Upper lobe of right lung (tissue), 1 donor: ENCODE results near the gene DIS3L2. TPM values are rescaled to one million over a fixed set of nuclear protein-coding genes. Genes with fewer than 3 reads are reported as not detected.
A peak's percentile ranks its signal among the peaks of the same experiment; 100 is the strongest.
"Not testable (repeated sequence)": the region's sequence is repeated elsewhere in the genome, so short reads cannot be mapped to it uniquely, and the experiment has no call there.

Source experiments
- ATAC-seq: fragments of 200-7000 bp; cut with Tn5 transposase; one replicate; pipeline ENCODE4 v1.9.1; 2020; ENCODE audit warnings: mild to moderate bottlenecking, moderate library complexity
- DNase-seq: peaks from one replicate; pipeline ENCODE4 v3.0.0-alpha.2; 2020
- H3K27ac ChIP-seq: fragments of 200-600 bp; one replicate; pipeline ENCODE4 v1.8.0; 2022
- H3K27me3 ChIP-seq: fragments of 200-600 bp; one replicate; pipeline ENCODE4 v1.8.0; 2022; ENCODE audit warnings: mild to moderate bottlenecking
- H3K36me3 ChIP-seq: fragments of 200-600 bp; one replicate; pipeline ENCODE4 v1.8.0; 2022
- H3K4me1 ChIP-seq: fragments of 200-600 bp; one replicate; pipeline ENCODE4 v1.8.0; 2022
- H3K4me3 ChIP-seq: fragments of 200-600 bp; one replicate; pipeline ENCODE4 v1.8.0; 2022; ENCODE audit warnings: mild to moderate bottlenecking
- H3K9me3 ChIP-seq: fragments of 200-600 bp; one replicate; pipeline ENCODE4 v1.8.0; 2022
- intact Hi-C: fragments of 100-400 bp; cut with DNase I; formaldehyde crosslinking; loops from one replicate; pipeline ENCODE4 v1.11.0; 2022
- total RNA-seq: library from RNA; stranded (reverse); fragmentation: NEBNext Ultra II Directional; extraction: Animal tissue kit (Norgen Biotek cat#: 25700); gene quantifications from one replicate; pipeline ENCODE4 v1.2.1, GENCODE V29; 2021
- TF ChIP-seq, protein P1 (sequence below): fragments of 200-600 bp; IDR thresholded peaks from one replicate; pipeline ENCODE4 v1.8.0; 2022; ENCODE audit warnings: antibody characterized with exemption
- donor health status: DM: no; HTN: yes; CAD: no; lungs with severe emphysema.

DIS3L2 gene
- total RNA-seq, 1 donor from 2014 or later = 35.8 TPM

GRCh38 chr2:232327105-232328031 lies 365.9 kb downstream of the DIS3L2 start:
- peak; percentile 82 for ATAC-seq

GRCh38 chr2:232328032-232328422 lies 366.5 kb downstream of the DIS3L2 start:
- DNase-seq = no peak
- no peak for ATAC-seq
- Histone ChIP-seq H3K9me3 (no peaks in the 10 kb centered on the region), H3K36me3 (no peaks in the 10 kb centered on the region), H3K27me3 (no peaks in the 10 kb centered on the region), H3K4me3 (no peak overlapping the region), H3K4me1 (no peaks in the 10 kb centered on the region), H3K27ac (no peak overlapping the region)
- TF ChIP-seq, protein P1, sequence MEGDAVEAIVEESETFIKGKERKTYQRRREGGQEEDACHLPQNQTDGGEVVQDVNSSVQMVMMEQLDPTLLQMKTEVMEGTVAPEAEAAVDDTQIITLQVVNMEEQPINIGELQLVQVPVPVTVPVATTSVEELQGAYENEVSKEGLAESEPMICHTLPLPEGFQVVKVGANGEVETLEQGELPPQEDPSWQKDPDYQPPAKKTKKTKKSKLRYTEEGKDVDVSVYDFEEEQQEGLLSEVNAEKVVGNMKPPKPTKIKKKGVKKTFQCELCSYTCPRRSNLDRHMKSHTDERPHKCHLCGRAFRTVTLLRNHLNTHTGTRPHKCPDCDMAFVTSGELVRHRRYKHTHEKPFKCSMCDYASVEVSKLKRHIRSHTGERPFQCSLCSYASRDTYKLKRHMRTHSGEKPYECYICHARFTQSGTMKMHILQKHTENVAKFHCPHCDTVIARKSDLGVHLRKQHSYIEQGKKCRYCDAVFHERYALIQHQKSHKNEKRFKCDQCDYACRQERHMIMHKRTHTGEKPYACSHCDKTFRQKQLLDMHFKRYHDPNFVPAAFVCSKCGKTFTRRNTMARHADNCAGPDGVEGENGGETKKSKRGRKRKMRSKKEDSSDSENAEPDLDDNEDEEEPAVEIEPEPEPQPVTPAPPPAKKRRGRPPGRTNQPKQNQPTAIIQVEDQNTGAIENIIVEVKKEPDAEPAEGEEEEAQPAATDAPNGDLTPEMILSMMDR = no peak
- intact Hi-C loops = no loop called here

More at GRCh38 chr2:232327105-232328031, 365.9 kb downstream of the DIS3L2 start:
- DNase-seq = peak; percentile 84
- Histone ChIP-seq H3K27me3 (no peaks in the 10 kb centered on the region), H3K27ac (no peak overlapping the region), H3K4me1 (no peaks in the 10 kb centered on the region), H3K36me3 (no peaks in the 10 kb centered on the region), H3K4me3 (no peak overlapping the region), H3K9me3 (no peaks in the 10 kb centered on the region)
- intact Hi-C loops = no loop called here
- TF ChIP-seq, protein P1 = peak; percentile 76

- Histone ChIP-seq H3K4me1 (no peaks in the 10 kb centered on the region), H3K27ac (no peak overlapping the region), H3K36me3 (no peaks in the 10 kb centered on the region), H3K27me3 (no peaks in the 10 kb centered on the region), H3K9me3 (no peaks in the 10 kb centered on the region), H3K4me3 (no peak overlapping the region)
- intact Hi-C loops = no loop called here
- peak; percentile 49 for DNase-seq
- ATAC-seq = no peak
- TF ChIP-seq, protein P1 = no peak
Measured at GRCh38 chr2:232328516-232329460, 367.3 kb downstream of the DIS3L2 start.

DNA sequence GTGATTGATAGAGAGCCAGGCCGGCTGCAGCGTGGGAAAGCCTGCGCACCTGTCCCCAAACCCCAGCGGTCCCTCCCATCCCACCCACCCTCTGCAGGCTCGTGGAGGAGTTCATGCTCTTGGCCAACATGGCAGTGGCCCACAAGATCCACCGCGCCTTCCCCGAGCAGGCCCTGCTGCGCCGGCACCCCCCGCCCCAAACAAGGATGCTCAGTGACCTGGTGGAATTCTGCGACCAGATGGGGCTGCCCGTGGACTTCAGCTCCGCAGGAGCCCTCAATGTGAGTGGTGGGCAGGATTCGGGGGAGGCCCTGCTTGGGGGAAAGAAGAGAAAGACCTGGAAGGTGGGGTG lies 368.2 kb downstream of the DIS3L2 start:
- H3K4me3 ChIP-seq = no peak overlapping the region
- no peaks in the 10 kb centered on the region for H3K9me3 ChIP-seq
- intact Hi-C loops = no loop called here
- no peaks in the 10 kb centered on the region for H3K27me3 ChIP-seq
- DNase-seq = peak; percentile 54
- no peaks in the 10 kb centered on the region for H3K36me3 ChIP-seq
- no peaks in the 10 kb centered on the region for H3K4me1 ChIP-seq
- ATAC-seq = no peak
- TF ChIP-seq, protein P1 = no peak
- H3K27ac ChIP-seq = no peak overlapping the region

DNA sequence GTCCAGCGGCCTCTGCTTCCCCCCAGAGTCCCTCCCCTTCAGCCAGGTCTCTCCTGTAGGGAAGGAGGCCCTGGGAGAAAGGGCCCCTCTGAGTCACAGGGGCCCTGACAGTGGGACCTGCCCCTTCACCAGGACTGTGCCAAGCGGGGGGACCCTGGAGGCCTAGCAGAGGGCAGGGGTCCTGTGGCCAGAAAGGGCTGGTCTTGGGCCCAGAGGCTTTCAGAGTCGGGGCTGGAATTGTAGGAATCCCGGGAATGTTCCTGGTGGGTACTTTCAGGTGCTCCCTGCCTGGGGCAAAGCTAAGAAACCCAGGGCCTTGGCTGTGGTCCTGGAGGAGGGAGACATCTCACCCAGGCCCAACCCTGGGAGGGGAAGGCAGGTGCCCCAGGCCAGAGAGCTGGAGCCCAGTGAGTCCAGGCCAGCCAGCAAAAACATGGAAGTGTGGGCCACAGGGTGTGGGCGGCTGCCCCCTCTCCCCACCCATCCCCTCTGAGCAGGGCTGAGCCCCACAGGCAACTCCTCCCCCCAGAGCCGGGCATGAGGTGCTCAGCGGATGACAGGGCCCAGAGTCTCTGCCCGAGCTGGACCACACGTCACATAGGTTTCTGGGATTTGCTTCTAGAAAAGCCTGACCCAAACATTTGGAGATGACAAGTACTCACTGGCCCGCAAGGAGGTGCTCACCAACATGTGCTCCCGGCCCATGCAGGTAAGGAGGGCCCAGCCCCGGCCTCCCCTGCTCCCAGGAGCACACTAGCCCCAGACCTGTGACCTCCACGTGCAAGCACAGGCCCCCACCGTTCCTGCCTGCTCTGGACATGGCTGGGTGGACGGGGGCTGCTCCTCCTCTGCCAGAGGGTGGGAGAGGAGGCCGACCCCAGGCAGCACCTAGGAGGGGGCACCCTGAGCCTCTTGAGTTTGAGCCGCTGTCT lies 368.8 kb downstream of the DIS3L2 start:
- TF ChIP-seq, protein P1 = no peak
- H3K4me3 ChIP-seq = no peak overlapping the region
- no peaks in the 10 kb centered on the region for H3K9me3 ChIP-seq
- no peak overlapping the region for H3K27ac ChIP-seq
- no peaks in the 10 kb centered on the region for H3K27me3 ChIP-seq
- H3K36me3 ChIP-seq = no peaks in the 10 kb centered on the region
- H3K4me1 ChIP-seq = no peaks in the 10 kb centered on the region
- ATAC-seq = no peak
- DNase-seq = peak; percentile 53
- intact Hi-C loops = no loop called here

GRCh38 chr2:232331061-232331460 lies 369.5 kb downstream of the DIS3L2 start:
- DNase-seq (peak; percentile 69), ATAC-seq (peak; percentile 5)
- H3K9me3 ChIP-seq, H3K4me3 ChIP-seq, intact Hi-C loops, H3K27ac ChIP-seq, H3K27me3 ChIP-seq, H3K36me3 ChIP-seq, H3K4me1 ChIP-seq: not testable (repeated sequence)

- H3K4me3 ChIP-seq, H3K36me3 ChIP-seq, H3K4me1 ChIP-seq, H3K27ac ChIP-seq, H3K9me3 ChIP-seq, intact Hi-C loops, H3K27me3 ChIP-seq, ATAC-seq: not testable (repeated sequence)
- peak; percentile 41 for DNase-seq
Measured at GRCh38 chr2:232331641-232332040, 370.1 kb downstream of the DIS3L2 start.
